Measurements from ENCODE around the gene CAV3. TPM values are rescaled to one million over a fixed set of nuclear protein-coding genes. Genes with fewer than 3 reads are reported as not detected.
A peak's percentile ranks its signal among the peaks of the same experiment; 100 is the strongest.

The CAV3 gene
- total and polyA plus RNA-seq, 7 donors = 20.5 to 71.1 (median 49.3) TPM

- TF ChIP-seq CTCF (IDR thresholded peaks at IDR 0.05) = no peak
- Histone ChIP-seq H3K27me3 (ENCODE audit: insufficient read depth in 3 of 3, low read length in 2 of 3) (no peaks in the 10 kb centered on the region), H3K27ac (peak overlapping the region; percentile 98), H3K4me3 (no peak overlapping the region), H3K9me3 (no peaks in the 10 kb centered on the region), H3K36me3 (ENCODE audit: insufficient read depth in 1 of 2, low read depth in 1 of 2) (no peaks in the 10 kb centered on the region), H3K4me1 (peaks cover 63% of the 10 kb centered on the region)
- DNase-seq = no peak
- ATAC-seq = no peak
- intact Hi-C loops (cut with DNase I) = no loop called here
Observed at GRCh38 chr3:8737823-8738222, 4.2 kb downstream of the CAV3 start.

- H3K27ac ChIP-seq = peak overlapping the region; percentile 79
- H3K9me3 ChIP-seq = no peaks in the 10 kb centered on the region
- DNase-seq (no peak), ATAC-seq (peak in 1 of 4 donors; percentile 21)
- intact Hi-C loops (cut with DNase I) = no loop called here
- 52 to 63% (median 53%) methylated on average over 3 of the region's 3 CpGs for WGBS, 3 donors
- H3K27me3 ChIP-seq (ENCODE audit: insufficient read depth in 3 of 3, low read length in 2 of 3) = no peaks in the 10 kb centered on the region
- no peak for TF ChIP-seq CTCF (IDR thresholded peaks at IDR 0.05)
- H3K4me1 ChIP-seq = peaks cover 63% of the 10 kb centered on the region
- no peaks in the 10 kb centered on the region for H3K36me3 ChIP-seq (ENCODE audit: insufficient read depth in 1 of 2, low read depth in 1 of 2)
- no peak overlapping the region for H3K4me3 ChIP-seq
Observed at GRCh38 chr3:8738639-8739038, 5.0 kb downstream of the CAV3 start.

GRCh38 chr3:8739757-8740504 lies 6.3 kb downstream of the CAV3 start:
- ATAC-seq (peak; percentile 31 to 73 (median 62)), DNase-seq (no peak)
- TF ChIP-seq CTCF (IDR thresholded peaks at IDR 0.05) = no peak
- Histone ChIP-seq H3K36me3 (ENCODE audit: insufficient read depth in 1 of 2, low read depth in 1 of 2) (peaks cover 0 to 3% of the 10 kb centered on the region in 2 donors), H3K4me3 (no peak overlapping the region), H3K9me3 (no peaks in the 10 kb centered on the region), H3K27ac (peak overlapping the region; percentile 79), H3K4me1 (peaks cover 63% of the 10 kb centered on the region), H3K27me3 (ENCODE audit: insufficient read depth in 3 of 3, low read length in 2 of 3) (no peaks in the 10 kb centered on the region)
- 68 to 75% (median 68%) methylated on average over 5 of the region's 5 CpGs for WGBS, 3 donors
- intact Hi-C loops (cut with DNase I) = no loop called here

- Histone ChIP-seq H3K27me3 (ENCODE audit: insufficient read depth in 3 of 3, low read length in 2 of 3) (no peaks in the 10 kb centered on the region), H3K27ac (peak overlapping the region; percentile 79), H3K36me3 (ENCODE audit: insufficient read depth in 1 of 2, low read depth in 1 of 2) (peaks cover 0 to 19% of the 10 kb centered on the region in 2 donors), H3K9me3 (no peaks in the 10 kb centered on the region), H3K4me3 (peak overlapping the region; percentile 24), H3K4me1 (peaks cover 53% of the 10 kb centered on the region)
- TF ChIP-seq CTCF (IDR thresholded peaks at IDR 0.05) = no peak
- peak; percentile 75 to 83 (median 80) for ATAC-seq
- peak; percentile 36 to 64 for DNase-seq
- intact Hi-C loops (cut with DNase I) = no loop called here
- 3 to 14% (median 6%) methylated on average over 13 of the region's 13 CpGs for WGBS, 3 donors
Observed at GRCh38 chr3:8741581-8742261, 8.1 kb downstream of the CAV3 start.

Data from psoas muscle (tissue), 8 donors.